Kasumi-1 (cell line): ENCODE data around the gene PLIN1.

Experiments used
- DNase-seq, 2 experiments: peaks; one replicate each; lab custom pipeline; 2025; lab: John Stamatoyannopoulos, UW

Gene PLIN1

DNA sequence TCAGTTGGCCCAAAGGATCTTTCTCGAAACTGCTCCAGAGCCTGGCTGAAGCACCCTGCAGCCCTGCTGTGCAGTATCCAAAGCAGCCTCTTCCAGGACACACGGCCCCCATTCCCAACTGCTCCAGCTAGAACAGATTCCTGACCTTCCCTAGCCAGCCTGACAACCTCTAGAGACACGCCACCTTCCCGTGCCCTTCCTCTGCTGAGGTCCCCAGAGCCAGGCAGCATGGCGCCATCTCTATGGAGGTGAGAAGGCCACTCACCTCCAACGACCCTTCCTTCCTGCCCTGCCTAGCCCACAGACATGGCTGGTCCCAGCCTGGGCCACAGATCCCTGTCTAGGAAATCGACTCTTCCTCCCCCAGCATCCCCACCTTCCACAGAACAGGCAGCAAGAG is 27.0 kb downstream of the PLIN1 start:
- DNase-seq, result no peak

- no peak for DNase-seq
Observed at GRCh38 chr15:89649716-89650115, 29.5 kb downstream of the PLIN1 start.

GRCh38 chr15:89649013-89649625 is 30.0 kb downstream of the PLIN1 start:
- no peak for DNase-seq

DNA sequence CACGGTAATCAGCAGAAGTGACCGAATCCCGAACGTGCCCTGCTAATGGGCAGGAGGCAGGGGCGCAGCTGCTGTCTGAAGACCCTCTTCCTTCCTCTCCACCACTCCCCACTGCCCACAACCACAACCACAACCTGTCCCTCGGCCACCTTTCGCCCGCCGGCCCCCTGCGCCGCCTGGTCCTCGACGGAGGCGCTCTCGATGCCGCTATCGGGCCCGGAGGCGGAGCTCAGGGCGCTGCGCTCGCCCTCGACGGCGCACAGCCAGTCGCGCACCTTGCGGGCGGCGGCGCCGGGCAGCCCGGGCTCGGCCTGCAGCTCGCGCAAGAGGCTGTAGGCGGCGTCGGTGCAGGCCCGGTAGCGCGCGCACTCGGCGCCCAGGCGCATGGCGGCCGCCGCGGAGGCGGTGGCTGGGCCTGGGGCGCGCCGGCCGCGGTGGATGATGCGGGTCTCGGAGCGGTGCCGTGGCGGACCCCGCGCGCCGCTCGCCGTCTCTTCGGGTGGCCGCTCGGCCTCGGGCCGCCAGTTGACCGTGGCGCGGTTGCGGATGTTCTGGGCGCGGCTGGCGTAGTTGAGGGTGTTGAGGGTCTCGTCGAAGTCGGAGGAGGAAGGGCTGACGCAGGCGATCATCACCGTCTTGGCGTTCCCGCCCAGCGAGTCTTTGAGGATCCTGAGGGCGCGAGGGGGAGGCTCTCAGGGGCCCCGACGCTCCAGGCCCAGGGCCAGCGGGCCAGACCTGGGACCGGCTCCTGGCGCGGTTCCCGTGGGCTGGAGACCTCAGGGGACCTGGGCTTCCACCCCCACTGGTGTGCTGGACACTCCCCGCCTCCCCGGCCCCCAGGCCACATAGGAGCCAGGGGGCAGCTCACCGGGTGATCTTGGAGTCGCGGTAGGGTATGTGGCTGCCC is 30.8 kb downstream of the PLIN1 start:
- no peak for DNase-seq

GRCh38 chr15:89647191-89647851 is 31.8 kb downstream of the PLIN1 start:
- peak; percentile 17 to 63 for DNase-seq

GRCh38 chr15:89646416-89647141 is 32.6 kb downstream of the PLIN1 start:
- DNase-seq, result no peak

DNA sequence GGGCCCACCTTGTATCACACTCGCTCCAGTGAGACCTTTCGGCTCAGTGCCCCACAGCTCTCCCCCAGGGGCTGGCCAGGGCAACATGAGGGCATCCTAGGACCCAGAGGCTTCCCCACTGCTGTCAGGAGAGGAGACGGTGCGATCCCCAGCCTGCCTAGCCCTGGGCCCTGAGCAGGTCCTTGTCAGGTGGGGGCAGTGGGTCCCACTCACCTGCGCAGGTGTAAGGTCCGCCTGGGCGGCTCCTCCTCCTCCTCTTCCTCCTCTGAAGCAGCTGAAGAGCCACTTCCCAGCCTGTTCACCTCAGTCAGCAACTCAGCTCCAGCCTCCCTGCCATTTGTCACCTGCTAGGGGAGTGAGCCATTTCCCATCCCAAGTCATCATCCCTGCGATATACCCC is 33.5 kb downstream of the PLIN1 start:
- no peak for DNase-seq

DNA sequence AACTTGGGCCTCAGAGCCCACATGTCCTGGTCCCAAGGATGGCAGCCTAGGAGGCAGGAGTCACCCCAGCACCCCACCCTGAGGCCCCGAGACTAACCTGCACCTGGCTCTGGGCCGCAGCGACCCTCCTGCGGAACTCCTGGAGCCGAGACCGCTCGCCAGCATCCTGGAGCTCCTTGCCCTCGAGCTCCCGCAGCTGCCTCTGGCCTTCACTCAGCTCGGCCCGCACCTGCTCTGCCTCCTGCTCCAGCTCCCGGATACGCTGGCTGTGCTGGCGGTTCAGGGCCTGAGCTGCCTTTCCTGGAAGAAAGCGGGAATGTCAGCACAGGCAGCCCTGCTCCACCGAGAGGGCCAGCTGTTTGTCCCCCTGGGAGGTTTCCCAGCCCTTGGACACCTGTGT is 37.1 kb downstream of the PLIN1 start:
- DNase-seq, result no peak

DNA sequence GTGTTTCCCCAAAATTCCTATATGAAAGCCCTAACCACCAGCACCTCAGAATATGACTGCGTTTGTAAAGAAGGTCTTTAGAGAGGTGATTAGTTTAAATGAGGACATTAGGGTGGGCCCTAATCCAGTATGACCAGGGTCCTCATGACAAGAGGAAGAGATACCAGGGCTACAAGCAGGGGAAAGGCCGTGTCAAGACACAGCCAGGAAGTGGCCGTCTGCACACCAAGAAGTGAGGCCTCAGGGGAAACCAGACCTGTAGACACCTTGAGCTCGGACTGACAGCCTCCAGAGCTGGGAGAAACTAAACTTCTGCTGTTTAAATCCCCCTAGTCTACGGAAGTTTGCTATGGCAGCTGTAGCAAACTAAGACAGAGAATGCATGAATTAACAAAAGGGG is 38.1 kb downstream of the PLIN1 start:
- no peak for DNase-seq

DNA sequence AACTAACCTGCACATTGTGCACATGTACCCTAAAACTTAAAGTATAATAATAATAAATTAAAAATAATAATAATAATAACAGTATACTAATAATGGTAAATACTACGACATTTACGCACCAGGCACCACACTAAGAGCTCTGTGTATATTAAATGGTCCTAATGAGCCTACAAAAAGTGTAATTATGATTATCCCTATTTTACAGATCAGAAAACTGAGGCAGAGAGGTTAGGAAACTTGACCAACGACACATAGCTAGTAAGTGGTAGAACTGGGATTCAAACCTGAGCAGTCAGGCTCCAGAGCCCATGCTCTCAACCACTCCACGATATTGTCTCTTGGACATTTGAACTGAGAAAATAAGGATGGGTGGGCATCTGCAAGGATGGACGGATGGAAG is 38.9 kb downstream of the PLIN1 start:
- DNase-seq, result no peak

- no peak for DNase-seq
Observed at GRCh38 chr15:89633585-89633984, 45.6 kb downstream of the PLIN1 start.

DNA sequence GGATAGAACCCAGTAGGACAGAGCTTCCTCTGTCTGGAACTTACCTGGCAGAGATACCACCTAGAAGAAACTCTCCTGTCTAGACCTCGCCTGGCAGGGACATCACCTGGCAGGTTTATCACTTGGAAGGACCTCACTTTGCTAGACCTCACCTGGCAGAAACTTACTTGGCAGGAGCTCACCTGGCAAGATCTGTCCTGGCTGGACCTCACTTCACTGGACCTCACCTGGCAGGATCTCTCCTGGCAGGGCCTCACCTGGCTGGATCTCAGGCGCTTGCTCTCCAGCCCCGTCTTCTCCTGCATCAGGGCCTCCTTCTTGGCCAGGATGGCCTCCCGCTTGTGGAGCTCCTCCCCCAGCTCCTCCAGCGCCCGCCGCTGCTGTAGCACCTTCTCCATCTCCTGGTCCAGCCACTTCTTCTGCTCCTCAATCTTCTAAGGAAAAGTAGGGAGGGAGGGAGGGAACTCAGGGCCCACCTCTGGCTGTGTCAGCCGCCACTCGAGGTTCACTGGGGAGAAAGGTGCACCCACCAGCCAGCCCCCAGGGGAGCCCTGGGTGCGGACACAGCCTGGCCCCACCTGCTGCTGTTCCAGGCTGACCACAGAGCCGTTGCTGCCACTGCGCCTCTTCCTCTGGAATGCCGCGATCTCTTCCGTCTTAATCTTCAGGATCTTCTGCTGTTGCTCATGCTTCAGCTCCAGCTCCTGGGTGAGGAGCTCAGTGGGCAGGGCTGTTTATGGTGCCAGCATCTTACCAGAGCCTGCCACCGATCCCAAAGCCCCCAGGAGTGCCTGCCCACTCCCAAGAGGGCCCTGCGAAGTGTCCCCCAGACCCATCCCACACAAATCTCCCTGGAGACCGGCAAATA is 46.4 kb downstream of the PLIN1 start:
- no peak for DNase-seq

GRCh38 chr15:89631902-89632264 is 47.3 kb downstream of the PLIN1 start:
- DNase-seq, result no peak

- no peak for DNase-seq
Observed at GRCh38 chr15:89630974-89631901, 47.9 kb downstream of the PLIN1 start.

GRCh38 chr15:89630260-89630659 is 48.9 kb downstream of the PLIN1 start:
- DNase-seq, result no peak

GRCh38 chr15:89629829-89630228 is 49.3 kb downstream of the PLIN1 start:
- DNase-seq, result no peak

DNA sequence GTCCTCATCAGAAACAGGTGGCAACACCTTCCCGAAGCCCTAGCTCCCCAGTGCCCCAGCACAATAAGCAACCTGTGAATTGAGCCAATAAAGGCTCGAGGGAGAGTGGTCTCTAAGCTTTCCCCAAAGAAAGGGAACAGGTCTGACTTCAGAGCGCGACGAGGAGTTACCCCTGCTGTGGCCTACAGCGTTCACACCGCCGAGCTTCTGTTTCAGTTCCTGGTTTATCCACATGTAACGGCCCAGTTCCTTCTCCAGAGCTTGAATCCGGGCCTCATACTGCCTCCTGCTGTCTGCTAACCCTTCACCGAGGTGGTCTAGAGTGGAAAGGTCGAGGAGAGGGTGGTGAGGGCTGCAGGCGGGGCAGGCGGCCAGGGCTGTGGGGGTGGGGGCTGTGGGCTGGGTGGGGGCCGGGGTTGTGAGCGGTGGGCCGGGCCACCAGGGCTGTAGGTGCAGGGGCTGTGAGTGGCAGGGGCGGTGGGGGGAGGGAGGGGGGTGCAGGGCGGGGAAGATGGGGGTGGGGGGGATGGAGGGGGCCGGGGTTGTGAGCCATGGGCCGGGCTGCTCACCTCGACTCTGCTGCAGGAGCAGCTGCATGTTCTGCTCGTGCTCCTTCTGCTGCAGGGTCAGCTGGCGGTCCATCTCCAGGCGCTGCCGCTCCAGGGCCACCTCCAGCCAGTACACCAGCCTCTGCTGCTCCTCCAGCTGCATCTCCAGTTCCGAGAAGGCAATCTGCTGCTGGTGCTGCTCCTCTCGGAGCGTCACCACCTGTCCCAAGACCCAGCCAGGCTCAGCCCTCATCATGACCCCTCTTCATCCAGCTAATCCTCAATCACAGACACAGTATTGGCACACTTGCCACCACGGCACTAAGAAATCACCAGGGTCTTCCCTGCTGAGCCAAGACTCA is 50.1 kb downstream of the PLIN1 start:
- DNase-seq, result no peak

GRCh38 chr15:89628301-89628700 is 50.9 kb downstream of the PLIN1 start:
- no peak for DNase-seq

DNA sequence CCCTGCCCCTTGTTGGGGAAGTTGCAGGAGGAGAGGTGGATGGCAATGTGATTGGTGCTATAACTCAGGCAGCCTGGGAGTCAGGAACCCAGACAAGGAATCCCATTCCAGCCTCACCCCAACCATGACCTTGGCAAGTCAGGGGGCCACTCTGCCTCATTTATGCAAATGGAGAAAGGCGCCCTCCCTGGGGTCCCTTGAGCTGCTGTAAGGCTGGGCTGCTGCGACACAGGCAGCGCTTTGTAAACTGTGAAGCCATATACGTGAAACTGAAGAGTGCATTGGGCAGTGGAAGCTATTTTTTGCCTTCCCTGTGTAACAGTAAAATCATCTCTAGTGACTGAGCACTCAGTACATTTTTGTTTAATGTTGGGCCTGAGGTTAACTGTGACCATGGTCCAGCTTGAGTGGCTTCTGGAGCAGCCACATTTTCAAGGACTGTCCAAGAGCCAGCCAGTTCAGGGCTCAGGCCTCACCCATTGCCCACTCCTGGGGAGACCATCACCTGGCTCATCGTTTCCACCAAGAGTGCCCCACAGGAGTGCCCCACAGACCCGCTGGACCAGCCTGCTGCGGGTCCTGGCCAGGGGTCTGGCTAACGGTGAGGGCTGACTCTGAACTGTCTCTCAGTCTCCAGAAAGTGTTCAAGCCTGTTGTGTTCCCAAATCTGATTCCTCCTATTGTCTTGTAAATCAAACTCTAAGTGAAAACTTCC is 51.8 kb downstream of the PLIN1 start:
- DNase-seq, result no peak
